Measurements from ENCODE around the gene CDYL. TPM values are rescaled to one million over a fixed set of nuclear protein-coding genes. Genes with fewer than 3 reads are reported as not detected.
A peak's percentile ranks its signal among the peaks of the same experiment; 100 is the strongest.

The CDYL gene
- polyA plus RNA-seq, 1 experiment: 26.6 TPM

- Histone ChIP-seq H3K9me3 (ENCODE audit: control insufficient read depth, insufficient read depth, low read length) (peaks cover 6% of the 10 kb centered on the region; the same call in 1 of the 2 replicates), H3K27ac (ENCODE audit: low read depth, low read length) (no peak overlapping the region), H3K27me3 (ENCODE audit: control insufficient read depth, insufficient read depth, low read length) (no peaks in the 10 kb centered on the region), H3K4me3 (ENCODE audit: low read depth, low read length) (no peak overlapping the region)
- ChIA-PET POLR2A (no interaction called here), CTCF (no interaction called here)
- no peak for TF ChIP-seq CTCF (IDR thresholded peaks at IDR 0.05; ENCODE audit: low read depth, low read length)
- no peak for DNase-seq (ENCODE audit: low read depth, low spot score)
Observed at GRCh38 chr6:4950076-4950475, 173.9 kb downstream of the CDYL start.

- H3K27me3 ChIP-seq (ENCODE audit: control insufficient read depth, insufficient read depth, low read length): no peaks in the 10 kb centered on the region
- no peak overlapping the region for H3K4me3 ChIP-seq (ENCODE audit: low read depth, low read length)
- no peak overlapping the region for H3K27ac ChIP-seq (ENCODE audit: low read depth, low read length)
- TF ChIP-seq CTCF (IDR thresholded peaks at IDR 0.05; ENCODE audit: low read depth, low read length): no peak
- peaks cover 6% of the 10 kb centered on the region; the same call in 1 of the 2 replicates for H3K9me3 ChIP-seq (ENCODE audit: control insufficient read depth, insufficient read depth, low read length)
- no peak for DNase-seq (ENCODE audit: low read depth, low spot score)
- ChIA-PET CTCF (interaction anchor here (0.7 kb wide), 1 partner anchor 642 kb away, joined by 3 read pairs; no protein-coding TSS in a partner anchor), POLR2A (no interaction called here)
Observed at GRCh38 chr6:4950836-4951533, 174.8 kb downstream of the CDYL start.

- no peak for TF ChIP-seq CTCF (IDR thresholded peaks at IDR 0.05; ENCODE audit: low read depth, low read length)
- Histone ChIP-seq H3K27me3 (ENCODE audit: control insufficient read depth, insufficient read depth, low read length) (no peaks in the 10 kb centered on the region), H3K27ac (ENCODE audit: low read depth, low read length) (no peak overlapping the region), H3K9me3 (ENCODE audit: control insufficient read depth, insufficient read depth, low read length) (peaks cover 6% of the 10 kb centered on the region; the same call in 1 of the 2 replicates), H3K4me3 (ENCODE audit: low read depth, low read length) (no peak overlapping the region)
- ChIA-PET CTCF (no interaction called here), POLR2A (no interaction called here)
- DNase-seq (ENCODE audit: low read depth, low spot score): no peak
Observed at GRCh38 chr6:4953440-4953839, 177.2 kb downstream of the CDYL start.

- ChIA-PET POLR2A (no interaction called here), CTCF (no interaction called here)
- H3K27ac ChIP-seq (ENCODE audit: low read depth, low read length): no peak overlapping the region
- DNase-seq (ENCODE audit: low read depth, low spot score): no peak
- H3K27me3 ChIP-seq (ENCODE audit: control insufficient read depth, insufficient read depth, low read length): no peaks in the 10 kb centered on the region
- H3K4me3 ChIP-seq (ENCODE audit: low read depth, low read length): no peak overlapping the region
- no peaks in the 10 kb centered on the region for H3K9me3 ChIP-seq (ENCODE audit: control insufficient read depth, insufficient read depth, low read length)
- TF ChIP-seq CTCF (IDR thresholded peaks at IDR 0.05; ENCODE audit: low read depth, low read length): no peak
Observed at GRCh38 chr6:4956625-4957024, 180.4 kb downstream of the CDYL start.

GRCh38 chr6:4957521-4958231, 181.5 kb downstream of the CDYL start:
- CTCF ChIA-PET: no interaction called here
- Histone ChIP-seq H3K27ac (ENCODE audit: low read depth, low read length) (no peak overlapping the region), H3K9me3 (ENCODE audit: control insufficient read depth, insufficient read depth, low read length) (no peaks in the 10 kb centered on the region), H3K4me3 (ENCODE audit: low read depth, low read length) (no peak overlapping the region), H3K27me3 (ENCODE audit: control insufficient read depth, insufficient read depth, low read length) (no peaks in the 10 kb centered on the region)
- no peak for DNase-seq (ENCODE audit: low read depth, low spot score)
- TF ChIP-seq CTCF (IDR thresholded peaks at IDR 0.05; ENCODE audit: low read depth, low read length): 0 out of 2 replicates have a peak, but pooled peaks have one; percentile 27
- POLR2A ChIA-PET: no interaction called here

Data from AG04450 (cell line).